GM21825 (cell line): ENCODE data around the gene MRPL28.
"Not testable (repeated sequence)": the region's sequence is repeated elsewhere in the genome, so short reads cannot be mapped to it uniquely, and the experiment has no call there.

Source experiments
- ATAC-seq: cut with Tn5 transposase; IDR thresholded peaks from one replicate; pipeline ENCODE4 v1.9.1; 2021; ENCODE audit warnings: mild to moderate bottlenecking, moderate library complexity; ENCODE audit not compliant: unreplicated experiment

The MRPL28 gene

DNA sequence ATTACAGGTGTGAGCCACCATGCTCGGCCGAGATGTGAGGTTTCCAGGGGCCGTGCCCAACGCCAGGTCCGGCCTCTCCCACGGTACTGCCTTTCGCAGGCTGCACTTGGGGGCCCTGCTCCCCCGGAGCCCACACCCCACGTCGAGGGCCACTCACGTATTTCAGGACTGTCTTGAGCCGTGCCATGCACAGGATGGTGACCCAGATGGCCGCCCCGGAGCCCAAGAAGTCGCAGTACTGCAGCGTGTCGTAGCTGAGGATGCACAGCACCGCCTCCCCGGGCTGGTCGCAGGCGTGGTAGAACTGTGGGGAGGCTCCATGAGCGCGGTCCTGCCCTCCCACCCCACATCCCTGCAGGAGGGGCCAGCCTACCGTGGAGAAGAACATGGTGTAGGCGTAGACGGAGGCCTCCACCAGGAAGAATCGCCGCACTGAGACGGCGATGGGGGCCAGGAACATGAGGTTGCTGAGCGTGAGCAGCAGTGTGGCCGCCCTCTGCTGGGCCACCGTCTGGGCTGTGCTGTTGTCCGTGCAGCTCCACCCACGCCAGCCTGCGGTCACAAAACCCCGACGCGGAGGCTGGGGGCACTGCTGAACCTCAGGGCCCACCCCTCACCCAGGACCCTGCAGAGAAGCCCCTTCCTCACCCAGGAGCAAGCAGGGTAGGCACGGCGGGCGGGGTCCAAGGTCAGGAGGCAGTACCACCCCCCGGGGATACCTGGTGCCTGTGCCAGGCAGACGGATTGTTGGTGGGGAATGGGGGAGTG is 3.7 kb upstream of the MRPL28 start:
- ATAC-seq = no peak

GRCh38 chr16:373020-373598 is 2.8 kb upstream of the MRPL28 start:
- no peak for ATAC-seq

DNA sequence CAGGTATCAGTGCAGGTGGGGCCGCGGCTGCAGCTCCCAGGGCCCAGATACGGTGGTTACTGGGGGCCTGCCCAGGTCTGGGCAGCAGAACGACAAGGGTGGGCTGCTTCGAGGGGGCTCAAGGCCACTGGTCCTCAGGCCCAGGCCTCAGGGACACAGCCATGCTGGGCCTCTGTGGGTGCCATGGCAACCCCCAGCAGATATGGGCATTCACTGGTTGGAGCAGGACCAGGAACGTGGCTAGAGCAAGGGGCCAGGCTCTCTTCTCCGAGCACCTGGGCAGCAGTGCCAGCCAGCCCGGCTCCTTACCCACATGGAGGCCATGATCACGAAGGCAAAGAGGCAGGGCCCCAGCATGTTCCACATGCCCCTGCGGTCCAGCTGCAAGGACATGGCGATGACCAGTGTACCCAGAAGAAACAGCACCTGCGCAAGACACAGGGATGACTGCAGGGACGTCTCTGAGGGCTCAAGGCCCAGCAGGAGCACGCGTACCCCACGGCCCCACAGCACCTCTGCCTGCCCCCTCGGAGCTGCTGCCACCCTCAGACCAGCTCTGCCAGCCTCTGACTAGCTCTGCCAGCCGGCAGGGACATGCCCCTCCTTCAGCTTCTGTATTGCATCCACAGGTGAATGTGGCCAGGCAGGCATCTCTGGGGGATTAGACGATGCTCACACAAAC is 2.1 kb upstream of the MRPL28 start:
- no peak for ATAC-seq

DNA sequence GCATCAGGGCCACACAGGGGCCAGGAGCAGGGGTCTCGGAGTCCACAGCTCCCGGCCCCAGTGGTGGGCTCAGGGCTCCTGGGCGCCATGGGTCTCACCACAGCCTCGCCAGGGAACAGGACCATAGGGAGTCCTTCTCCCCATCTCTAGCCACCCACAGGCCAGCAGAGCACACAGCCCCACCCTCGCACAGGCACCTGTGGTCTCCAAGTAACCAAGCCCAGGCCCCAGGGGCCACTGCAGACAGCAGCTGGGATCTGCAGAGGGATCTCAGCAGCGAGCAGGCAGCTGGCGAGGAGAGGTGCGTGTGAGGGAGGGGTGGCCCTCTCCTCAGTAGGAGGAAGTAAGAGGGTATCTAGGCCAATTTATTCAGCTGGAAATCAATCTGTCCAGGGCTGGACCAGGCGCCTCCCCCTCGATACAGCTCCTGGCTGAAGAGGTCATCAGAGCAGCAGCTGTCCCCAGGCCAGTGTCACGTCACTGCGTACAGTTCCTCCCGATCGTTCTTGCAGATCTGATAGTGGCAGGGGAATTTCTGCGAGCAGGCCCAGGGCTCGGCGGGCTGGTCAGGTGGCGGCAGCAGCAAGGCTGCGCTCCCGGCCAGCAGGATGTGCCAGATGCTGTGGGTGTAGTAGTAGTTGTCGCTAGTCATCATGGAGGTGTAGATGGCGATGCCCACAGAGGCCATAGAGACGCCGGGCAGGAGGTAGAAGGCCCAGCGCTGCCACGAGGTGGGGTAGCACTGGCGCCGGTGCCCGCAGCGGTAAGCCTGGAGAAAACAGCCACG is 1.4 kb upstream of the MRPL28 start:
- ATAC-seq = no peak

DNA sequence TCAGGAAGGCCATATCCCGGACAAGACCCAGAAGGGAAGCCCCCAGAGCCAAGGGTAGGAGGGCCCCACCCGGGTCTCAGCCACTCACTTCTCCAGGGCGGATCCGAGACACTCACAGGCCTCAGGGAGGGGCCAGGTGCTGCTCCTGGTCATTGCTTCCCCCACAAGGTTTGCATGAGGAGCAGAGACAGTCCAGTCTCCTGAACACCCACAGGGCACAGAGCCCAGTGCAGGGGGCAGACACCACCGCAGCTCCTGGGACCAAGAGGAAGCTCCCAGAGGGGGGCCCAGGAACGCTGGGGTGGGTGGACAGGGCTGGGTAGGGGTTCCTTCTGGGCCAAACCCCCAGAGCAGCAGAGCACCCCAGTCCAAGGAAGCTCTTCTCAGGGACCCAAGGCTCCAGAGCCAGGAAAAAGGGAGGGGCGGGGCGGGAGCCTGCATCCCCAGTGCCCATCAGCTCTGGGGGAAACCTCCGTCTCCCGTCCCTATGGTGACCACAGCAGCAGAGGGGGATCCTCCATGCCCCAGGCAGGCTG is 709 bp upstream of the MRPL28 start:
- no peak for ATAC-seq

- ATAC-seq = no peak
Measured at GRCh38 chr16:369866-370436, 387 bp downstream of the MRPL28 start.

DNA sequence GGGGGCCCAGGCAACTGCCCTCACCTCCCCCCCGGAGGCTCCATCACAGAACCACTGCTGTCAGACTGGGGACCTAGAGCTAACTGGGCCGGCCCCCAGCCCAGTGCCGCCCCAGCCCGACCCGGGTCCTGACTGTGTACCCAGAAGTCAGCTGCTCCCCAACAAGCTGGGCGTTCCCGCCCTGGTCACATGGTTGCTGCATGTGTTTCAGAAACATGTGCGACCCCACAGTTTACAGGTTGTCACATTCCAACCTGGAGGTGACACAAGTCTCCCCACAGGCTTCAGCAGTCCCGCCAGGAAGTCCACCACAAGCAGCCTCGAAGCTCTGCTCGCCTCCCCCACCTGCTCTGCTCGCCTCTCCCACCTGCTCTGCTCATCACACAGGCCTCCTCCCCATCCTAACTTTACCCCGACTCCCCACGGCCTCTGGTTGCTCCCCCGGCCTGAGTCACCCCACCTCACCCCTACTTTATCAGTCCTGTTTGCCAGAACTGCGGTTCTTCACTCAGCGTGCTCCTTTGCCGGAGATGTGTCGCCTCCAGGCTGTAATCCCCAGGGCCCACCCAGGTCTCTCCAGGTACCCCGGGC is 968 bp downstream of the MRPL28 start:
- no peak for ATAC-seq

DNA sequence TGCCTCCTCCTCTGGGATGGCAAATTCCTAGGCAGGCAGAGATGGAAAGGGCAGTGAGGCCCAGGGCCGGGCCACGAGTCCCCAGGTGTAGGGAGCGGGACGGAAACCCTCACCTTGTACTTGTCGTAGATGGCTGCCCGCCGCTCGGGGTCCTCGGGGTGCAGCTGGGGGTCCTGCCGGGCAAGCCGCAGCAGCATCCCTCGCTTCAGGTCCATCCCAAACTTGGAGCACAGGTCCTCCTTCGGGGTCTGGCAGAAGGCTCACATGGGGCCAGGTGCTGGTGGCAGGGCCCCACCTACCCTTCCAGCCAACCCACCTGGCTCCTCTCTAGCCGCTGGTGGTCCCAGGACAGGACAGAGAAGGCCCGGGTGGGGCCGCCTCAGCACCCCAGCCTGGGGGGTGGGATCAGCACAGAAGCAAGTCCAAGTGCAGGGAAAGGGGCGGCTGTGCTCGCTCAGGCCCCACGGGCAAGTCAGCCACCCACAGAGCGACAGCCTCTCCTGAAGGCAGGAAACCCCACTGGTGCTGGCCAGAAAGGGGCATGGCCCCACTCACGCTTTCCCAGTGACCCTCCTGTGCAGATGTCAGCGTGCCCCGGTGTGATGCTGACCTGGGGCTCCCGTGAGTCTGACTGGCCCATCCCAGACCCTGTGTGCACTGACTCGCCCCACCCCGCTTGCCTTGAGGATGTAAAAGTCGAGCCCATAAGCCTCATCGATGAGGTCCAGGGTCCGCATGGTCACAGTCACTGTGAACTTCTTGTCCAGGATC is 1.8 kb downstream of the MRPL28 start:
- no peak for ATAC-seq

DNA sequence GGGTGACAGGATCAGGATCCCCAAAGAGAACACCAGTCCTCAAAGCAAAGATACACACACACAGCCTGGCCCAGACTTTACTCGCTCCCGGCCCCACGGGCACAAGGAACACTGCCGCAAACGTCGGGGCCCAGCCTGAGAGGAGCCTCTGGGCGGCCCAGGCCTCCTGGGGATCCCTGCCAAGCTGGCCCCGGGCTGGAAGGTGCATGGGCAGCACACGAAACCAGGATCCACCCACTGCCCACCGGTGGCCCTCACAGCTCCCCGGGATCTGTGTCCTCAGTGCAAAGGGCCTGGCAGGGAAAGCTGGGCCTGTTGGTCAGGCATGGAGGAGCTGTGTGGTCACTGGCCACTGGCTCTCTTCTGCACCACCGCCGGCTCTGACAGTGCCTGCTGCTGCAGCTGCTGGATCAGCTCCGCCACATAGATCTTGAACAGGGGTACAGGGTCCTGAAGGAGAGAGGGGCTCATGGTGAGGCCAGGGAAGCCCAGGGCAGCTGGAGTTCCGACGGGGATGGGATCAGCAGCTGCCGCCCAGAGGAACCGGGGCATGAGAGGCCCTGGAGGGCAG is 2.9 kb downstream of the MRPL28 start:
- no peak for ATAC-seq

DNA sequence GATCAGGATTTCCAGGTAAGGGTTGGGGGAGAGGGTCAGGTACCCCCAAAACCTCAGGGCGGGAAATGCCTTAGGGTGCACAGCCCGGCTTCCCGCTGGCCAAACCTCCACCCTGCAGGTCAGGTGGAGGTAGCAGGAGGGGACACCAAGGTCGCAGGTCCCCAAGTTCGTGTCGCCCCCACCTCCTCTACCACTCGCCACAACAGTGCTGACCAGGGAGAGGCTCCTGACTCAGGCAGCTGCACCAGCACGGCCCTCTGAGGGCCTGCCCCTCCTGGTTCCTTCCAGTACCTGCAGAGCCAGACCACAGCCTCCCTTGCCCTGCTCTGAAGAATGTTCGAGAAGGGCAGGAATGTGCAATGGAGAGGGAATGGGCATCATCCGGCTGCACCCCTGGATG is 3.9 kb downstream of the MRPL28 start:
- no peak for ATAC-seq

DNA sequence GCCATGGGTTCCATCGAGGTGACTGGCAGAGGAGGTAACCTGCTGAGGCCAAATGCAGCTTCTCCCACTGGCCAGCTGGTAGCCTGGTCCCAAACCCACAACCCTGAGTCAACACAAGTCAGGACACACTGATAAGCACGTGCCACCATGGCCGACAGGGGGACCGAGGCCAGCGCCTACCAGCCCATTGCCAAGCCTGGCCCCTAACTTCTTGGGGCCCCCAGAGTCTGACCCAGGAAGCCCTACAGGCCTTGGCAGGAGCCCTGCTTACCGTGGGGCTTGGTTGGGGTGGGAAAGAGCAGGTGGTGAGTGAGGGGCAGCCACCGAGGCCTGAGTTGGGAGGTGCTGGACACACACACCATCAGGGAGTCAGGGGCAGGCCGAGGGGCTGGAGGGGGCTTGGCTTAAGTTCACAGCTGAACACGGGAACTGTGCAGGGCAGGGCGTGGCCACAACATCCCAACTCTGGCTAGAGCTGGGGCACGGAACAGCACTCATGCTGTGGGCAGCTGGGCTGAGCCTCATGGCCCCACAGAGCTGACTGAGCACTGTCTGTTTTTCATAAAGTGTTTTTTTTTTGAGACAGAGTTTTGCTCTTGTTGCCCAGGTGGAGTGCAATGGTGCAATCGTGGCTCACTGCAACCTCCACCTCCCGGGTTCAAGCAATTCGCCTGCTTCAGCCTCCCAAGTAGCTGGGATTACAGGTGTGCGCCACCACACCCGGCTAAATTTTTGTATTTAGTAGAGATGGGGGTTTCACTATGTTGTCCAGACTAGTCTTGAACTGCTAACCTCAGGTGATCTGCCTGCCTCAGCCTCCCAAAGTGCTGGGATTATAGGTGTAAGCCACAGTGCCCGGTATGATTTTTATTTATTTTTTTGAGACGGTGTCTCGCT is 5.5 kb downstream of the MRPL28 start:
- ATAC-seq = no peak

GRCh38 chr16:363766-364490 is 6.4 kb downstream of the MRPL28 start:
- no peak for ATAC-seq

DNA sequence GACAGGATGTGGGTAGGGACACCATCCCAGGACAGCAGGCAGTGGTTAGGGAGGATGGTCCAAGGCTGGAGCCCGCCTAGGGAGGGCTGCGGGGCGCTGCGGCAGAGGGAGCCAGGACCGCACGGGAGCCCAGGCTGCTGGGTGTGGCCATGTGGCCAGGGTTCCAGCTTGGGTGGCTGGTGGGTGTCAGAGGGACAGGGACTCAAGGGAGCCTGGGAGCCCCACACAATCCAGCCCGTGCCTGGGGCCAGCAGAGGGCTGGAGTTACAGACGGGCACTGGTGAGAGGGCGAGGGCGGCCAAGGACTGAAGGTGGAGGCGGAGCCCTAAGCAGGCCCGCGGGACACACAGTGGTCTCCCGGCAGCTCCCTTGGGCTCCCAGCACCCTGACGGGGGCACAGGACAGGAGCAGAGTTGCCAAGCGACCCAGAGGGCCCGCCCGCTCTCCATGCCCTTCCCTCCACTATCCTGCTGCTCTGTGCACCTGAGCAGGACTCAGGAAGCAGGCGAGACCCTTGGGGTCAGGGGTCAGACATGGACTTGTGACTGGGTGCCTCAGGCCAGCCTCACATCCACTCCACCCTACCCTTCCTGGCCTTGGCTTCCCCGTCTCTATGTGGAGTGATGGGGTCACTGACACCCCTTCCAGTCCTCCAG is 7.1 kb downstream of the MRPL28 start:
- ATAC-seq = no peak

DNA sequence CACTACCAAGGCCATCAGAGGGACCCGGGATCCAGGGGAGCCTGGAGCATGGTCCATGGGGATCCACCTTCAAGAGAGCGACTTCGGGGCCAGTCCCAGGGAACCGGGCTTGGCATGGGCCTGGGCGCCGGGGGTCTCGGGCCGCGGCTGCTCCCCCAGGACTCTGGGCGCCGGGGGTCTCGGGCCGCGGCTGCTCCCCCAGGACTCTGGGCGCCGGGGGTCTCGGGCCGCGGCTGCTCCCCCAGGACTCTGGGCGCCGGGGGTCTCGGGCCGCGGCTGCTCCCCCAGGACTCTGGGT is 7.7 kb downstream of the MRPL28 start:
- not testable (repeated sequence) for ATAC-seq

GRCh38 chr16:361872-362701 is 8.3 kb downstream of the MRPL28 start:
- ATAC-seq = no peak

- no peak for ATAC-seq
Measured at GRCh38 chr16:361341-361871, 8.9 kb downstream of the MRPL28 start.
